BE2C (cell line): ENCODE data around the gene SYNGR2.

Experiments used
- DNase-seq: peaks from one replicate; pipeline ENCODE4 v3.0.0-alpha.2; 2020
- H3K27me3 ChIP-seq: fragments of 250-450 bp; sonication (Bioruptor Pico); 2 replicates; pipeline ENCODE4 v1.5.1; 2020; ENCODE audit warnings: mild to moderate bottlenecking
- H3K36me3 ChIP-seq: fragments of 250-450 bp; sonication (Bioruptor Pico); 2 replicates; pipeline ENCODE4 v1.5.1; 2020; ENCODE audit warnings: mild to moderate bottlenecking
- H3K4me1 ChIP-seq: fragments of 250-450 bp; sonication (Bioruptor Pico); 2 replicates; pipeline ENCODE4 v1.5.1; 2020
- H3K4me3 ChIP-seq: 2 replicates; pipeline ENCODE4 v1.5.1; 2011; ENCODE audit warnings: low read depth, low read length
- H3K9me3 ChIP-seq: fragments of 250-450 bp; sonication (Bioruptor Pico); 2 replicates; pipeline ENCODE4 v1.5.1; 2020
- TF ChIP-seq, protein P1 (sequence below): IDR thresholded peaks from 2 replicates; pipeline ENCODE4 v1.5.1; 2012; ENCODE audit warnings: mild to moderate bottlenecking, low read depth, low read length

SYNGR2 gene

DNA sequence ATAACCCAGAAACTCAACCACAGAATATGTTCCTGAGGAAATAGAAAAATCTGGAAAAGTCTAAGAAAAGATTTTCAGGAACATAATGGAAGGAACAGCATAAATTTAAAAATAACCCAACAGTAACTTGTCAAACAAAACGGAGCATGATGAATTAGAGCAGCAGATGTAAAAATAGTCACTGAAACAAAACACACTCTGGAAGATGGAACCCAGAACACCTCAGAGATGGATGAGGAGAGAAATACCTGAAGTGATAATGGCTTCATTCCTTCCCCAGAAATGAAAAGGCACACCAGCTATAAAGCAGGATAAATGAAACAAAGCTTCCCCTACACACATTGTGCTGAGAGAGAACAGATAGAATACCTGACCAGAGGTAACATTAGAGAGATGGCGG, 12.1 kb downstream of the SYNGR2 start:
- Histone ChIP-seq H3K4me3 (no peak overlapping the region), H3K27me3 (no peaks in the 10 kb centered on the region), H3K9me3 (no peaks in the 10 kb centered on the region), H3K36me3 (peaks cover 37% of the 10 kb centered on the region), H3K4me1 (peaks cover 7% of the 10 kb centered on the region)
- no peak for DNase-seq
- TF ChIP-seq, protein P1, sequence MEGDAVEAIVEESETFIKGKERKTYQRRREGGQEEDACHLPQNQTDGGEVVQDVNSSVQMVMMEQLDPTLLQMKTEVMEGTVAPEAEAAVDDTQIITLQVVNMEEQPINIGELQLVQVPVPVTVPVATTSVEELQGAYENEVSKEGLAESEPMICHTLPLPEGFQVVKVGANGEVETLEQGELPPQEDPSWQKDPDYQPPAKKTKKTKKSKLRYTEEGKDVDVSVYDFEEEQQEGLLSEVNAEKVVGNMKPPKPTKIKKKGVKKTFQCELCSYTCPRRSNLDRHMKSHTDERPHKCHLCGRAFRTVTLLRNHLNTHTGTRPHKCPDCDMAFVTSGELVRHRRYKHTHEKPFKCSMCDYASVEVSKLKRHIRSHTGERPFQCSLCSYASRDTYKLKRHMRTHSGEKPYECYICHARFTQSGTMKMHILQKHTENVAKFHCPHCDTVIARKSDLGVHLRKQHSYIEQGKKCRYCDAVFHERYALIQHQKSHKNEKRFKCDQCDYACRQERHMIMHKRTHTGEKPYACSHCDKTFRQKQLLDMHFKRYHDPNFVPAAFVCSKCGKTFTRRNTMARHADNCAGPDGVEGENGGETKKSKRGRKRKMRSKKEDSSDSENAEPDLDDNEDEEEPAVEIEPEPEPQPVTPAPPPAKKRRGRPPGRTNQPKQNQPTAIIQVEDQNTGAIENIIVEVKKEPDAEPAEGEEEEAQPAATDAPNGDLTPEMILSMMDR = no peak

DNA sequence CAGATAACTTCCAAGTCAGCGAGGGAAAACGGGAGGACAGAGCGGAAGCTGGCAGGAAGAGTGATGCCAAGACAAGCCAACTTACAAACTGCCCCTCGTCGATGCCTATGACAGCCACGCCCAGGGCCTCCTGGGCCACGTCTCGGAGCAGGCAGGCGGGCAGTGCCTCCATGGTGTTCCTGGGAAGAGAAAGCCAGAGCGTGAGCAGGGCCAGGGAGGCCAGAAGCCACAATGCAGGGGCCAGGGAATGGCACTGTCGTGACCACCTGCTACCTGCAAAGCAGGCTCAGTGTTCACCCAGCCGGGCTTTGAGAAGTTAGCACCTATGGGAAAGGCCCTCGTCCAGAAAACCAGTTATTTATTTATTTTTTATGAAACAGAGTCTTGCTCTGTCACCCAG, 14.1 kb downstream of the SYNGR2 start:
- no peaks in the 10 kb centered on the region for H3K27me3 ChIP-seq
- no peak for DNase-seq
- no peaks in the 10 kb centered on the region for H3K4me1 ChIP-seq
- H3K9me3 ChIP-seq = no peaks in the 10 kb centered on the region
- peaks cover 37% of the 10 kb centered on the region for H3K36me3 ChIP-seq
- H3K4me3 ChIP-seq = no peak overlapping the region
- TF ChIP-seq, protein P1 = no peak

DNA sequence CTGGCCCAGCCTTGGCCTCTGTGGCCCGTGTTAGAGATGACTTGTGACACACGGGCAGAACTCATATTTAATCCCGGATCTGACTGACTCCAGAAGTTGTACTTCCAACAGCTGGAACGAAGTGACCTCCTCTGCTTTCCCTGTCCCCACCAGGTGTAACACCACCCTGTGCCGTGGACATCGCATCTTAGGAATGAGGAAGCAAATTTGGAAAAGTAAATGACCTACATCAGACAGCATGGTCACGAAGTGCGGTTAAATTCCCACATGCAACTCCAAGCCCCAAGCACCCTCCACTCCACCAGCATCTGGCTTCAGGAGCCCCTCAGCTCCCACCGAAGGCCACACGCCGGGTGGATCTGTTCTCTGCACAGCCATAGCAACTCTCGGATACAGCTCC, 15.5 kb downstream of the SYNGR2 start:
- TF ChIP-seq, protein P1 = no peak
- Histone ChIP-seq H3K4me3 (no peak overlapping the region), H3K27me3 (no peaks in the 10 kb centered on the region), H3K36me3 (peaks cover 30% of the 10 kb centered on the region), H3K4me1 (no peaks in the 10 kb centered on the region), H3K9me3 (no peaks in the 10 kb centered on the region)
- DNase-seq = no peak

DNA sequence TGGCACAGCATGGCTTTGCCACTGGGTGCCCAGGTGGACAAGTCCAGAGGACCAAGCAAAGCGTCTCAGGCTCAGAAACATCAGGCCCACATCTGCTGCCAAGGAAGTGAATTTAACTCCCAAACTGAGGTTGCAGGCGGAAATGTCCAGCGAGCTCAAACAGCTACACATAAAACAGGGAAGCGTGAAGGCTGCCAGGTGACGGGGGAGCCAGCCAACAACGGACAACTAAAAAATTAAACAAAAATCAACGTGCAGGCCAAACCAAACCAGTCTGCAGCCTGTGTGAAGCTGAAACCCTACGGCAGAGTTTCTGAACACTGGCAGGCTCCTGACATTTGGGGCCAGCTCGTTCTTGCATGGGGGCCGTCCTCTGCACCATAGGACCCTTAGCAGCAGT, 16.0 kb downstream of the SYNGR2 start:
- H3K4me1 ChIP-seq = no peaks in the 10 kb centered on the region

DNA sequence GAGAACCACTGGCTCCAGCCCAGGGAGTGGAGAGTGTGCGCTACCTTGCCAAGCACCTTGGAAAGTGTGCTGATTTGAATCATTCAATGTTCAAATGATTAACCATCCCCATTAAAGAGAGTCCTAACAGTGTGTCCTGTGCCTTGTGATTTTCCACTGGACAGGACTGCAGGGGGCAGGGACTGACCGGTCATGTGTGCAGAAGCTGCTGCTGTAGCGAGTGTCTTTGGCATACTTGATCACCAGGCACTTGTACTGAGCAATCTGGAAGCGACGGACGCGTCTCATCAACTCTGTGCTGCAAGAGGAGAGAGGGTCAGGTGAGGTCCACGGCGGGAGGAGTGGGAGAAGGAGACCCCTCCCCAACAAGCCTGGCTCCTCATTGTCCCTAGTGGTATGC, 16.5 kb downstream of the SYNGR2 start:
- H3K36me3 ChIP-seq = peaks cover 20% of the 10 kb centered on the region
- H3K4me3 ChIP-seq = no peak overlapping the region
- H3K27me3 ChIP-seq = no peaks in the 10 kb centered on the region
- TF ChIP-seq, protein P1 = no peak
- no peak for DNase-seq
- no peaks in the 10 kb centered on the region for H3K4me1 ChIP-seq
- H3K9me3 ChIP-seq = no peaks in the 10 kb centered on the region

More for the DNA sequence above, 16.0 kb downstream of the SYNGR2 start:
- no peaks in the 10 kb centered on the region for H3K27me3 ChIP-seq
- TF ChIP-seq, protein P1 = no peak
- H3K4me3 ChIP-seq = no peak overlapping the region
- no peak for DNase-seq
- H3K9me3 ChIP-seq = no peaks in the 10 kb centered on the region
- peaks cover 26% of the 10 kb centered on the region for H3K36me3 ChIP-seq

DNA sequence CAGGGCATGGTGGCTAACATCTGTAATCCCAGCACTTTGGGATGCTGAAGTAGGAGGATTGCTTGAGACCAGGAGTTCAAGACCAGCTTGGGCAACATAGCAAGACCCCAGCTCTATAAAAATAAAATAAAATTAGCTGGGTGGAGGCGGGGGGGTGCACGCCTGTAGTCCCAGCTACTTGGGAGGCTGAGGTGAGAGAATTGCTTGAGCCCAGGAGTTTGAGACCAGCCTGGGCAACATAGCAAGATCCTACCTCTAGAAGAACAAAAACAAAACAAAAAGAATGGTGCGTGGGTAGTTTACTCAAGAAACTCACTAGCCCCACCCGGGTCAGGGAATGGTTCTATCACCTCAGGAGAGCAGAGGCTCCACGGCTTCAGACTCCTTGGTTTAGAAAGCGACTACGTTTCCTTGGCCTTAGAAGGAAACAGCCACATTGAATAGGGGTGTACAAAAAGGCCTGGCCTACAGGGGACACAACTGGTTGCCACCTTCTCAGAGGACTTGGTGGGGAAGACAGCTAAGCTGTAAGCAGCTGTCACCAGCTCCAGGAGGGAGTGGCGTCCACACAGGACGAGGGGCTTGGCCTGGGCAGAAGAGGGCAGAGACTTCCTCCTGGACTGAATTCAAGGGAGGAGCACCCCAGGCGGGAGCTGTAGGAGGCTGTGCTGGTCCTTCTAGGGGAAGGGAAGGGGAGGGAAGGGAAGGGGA, 17.8 kb downstream of the SYNGR2 start:
- Histone ChIP-seq H3K9me3 (no peaks in the 10 kb centered on the region), H3K4me1 (no peaks in the 10 kb centered on the region), H3K4me3 (peak overlapping the region; percentile 74), H3K27me3 (no peaks in the 10 kb centered on the region), H3K36me3 (peaks cover 14% of the 10 kb centered on the region)
- TF ChIP-seq, protein P1 = no peak
- DNase-seq = no peak
